ENCODE data around the gene DDX1. TPM values are rescaled to one million over a fixed set of nuclear protein-coding genes. Genes with fewer than 3 reads are reported as not detected.

DDX1 gene
- total RNA-seq, 3 donors from 2014 or later = 70.7 to 96.7 (median 72.4) TPM

DNA sequence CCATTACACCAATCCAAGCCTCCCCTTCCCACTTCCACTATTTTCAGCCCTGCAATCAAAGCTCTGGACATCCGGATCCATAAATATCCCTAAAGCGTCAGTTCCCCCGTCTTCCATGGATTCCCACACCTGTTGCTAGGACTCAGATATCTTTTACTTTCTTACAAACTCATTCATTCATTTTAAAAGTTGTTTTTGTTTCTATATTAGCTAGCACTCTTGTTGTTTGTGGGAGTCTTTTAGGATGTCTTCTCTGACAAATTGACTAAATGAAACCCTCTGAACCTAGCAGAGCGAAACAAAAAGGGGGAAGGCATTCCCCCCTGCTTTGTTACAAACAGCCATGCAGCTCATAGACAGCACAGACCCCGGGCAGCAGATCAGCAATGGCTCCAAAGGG is 21.6 kb upstream of the DDX1 start:
- DNase-seq (no peak), ATAC-seq (no peak)
- H3K4me3 ChIP-seq = no peak overlapping the region
- no peaks in the 10 kb centered on the region for H3K36me3 ChIP-seq (ENCODE audit: low read depth)
- TF ChIP-seq, protein P1, sequence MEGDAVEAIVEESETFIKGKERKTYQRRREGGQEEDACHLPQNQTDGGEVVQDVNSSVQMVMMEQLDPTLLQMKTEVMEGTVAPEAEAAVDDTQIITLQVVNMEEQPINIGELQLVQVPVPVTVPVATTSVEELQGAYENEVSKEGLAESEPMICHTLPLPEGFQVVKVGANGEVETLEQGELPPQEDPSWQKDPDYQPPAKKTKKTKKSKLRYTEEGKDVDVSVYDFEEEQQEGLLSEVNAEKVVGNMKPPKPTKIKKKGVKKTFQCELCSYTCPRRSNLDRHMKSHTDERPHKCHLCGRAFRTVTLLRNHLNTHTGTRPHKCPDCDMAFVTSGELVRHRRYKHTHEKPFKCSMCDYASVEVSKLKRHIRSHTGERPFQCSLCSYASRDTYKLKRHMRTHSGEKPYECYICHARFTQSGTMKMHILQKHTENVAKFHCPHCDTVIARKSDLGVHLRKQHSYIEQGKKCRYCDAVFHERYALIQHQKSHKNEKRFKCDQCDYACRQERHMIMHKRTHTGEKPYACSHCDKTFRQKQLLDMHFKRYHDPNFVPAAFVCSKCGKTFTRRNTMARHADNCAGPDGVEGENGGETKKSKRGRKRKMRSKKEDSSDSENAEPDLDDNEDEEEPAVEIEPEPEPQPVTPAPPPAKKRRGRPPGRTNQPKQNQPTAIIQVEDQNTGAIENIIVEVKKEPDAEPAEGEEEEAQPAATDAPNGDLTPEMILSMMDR (IDR thresholded peaks at IDR 0.05) = no peak
- no peaks in the 10 kb centered on the region for H3K4me1 ChIP-seq (ENCODE audit: low read depth)
- intact Hi-C loops (cut with DNase I, micrococcal nuclease) = no loop called here
- H3K9me3 ChIP-seq = no peaks in the 10 kb centered on the region

DNA sequence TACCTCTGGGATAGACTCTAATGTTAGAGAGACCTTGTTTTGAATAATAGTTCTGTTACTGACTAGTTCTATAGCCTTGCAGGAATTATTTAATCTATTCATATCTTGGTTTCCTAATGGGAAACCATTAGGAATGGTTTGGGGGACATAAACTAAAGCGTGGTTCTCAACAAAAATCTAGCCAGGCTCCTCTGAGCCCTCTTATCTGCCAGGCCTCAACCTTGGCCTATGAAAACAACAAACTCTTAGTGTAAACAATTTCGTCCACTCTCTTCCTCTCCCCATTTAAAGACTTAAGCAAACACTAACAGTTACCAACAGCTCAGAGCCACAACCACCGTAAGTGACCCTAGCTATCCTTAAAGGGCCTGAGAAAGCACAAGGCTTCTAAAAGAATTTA is 19.9 kb upstream of the DDX1 start:
- ATAC-seq (no peak), DNase-seq (no peak)
- Histone ChIP-seq H3K36me3 (ENCODE audit: low read depth) (no peaks in the 10 kb centered on the region), H3K4me3 (no peak overlapping the region), H3K9me3 (no peaks in the 10 kb centered on the region), H3K4me1 (ENCODE audit: low read depth) (no peaks in the 10 kb centered on the region)
- TF ChIP-seq, protein P1 (IDR thresholded peaks at IDR 0.05) = no peak
- intact Hi-C loops (cut with DNase I, micrococcal nuclease) = no loop called here

DNA sequence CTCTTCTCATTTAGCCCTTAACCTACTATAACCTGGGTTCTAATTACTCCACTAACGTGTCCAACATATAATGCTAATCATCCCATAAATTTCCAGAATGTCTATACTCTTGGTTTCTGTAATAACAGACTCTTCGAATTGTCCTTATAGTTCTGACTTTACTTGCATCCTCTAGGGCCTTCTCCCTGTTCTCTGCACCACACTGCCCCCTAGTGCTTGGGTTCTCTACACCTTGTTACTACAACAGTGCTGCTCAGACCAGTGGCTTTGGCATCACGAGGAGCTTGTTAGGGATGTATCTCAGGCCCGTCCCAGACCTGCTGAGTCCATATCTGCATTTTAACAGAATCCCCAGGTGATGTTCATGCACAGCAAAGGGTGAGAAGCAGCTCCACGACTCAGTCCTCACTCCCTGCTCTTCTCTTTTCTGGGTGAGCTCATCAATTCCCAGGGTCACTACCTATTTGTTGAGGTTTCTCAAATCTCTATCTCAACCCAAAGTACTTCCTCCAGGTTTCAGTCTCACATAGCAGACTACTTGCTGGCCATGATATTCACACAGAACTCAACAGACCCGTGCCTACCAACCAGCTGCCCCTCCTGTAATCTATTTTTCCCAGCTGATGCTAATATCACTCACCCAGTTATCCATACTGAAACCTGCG is 14.5 kb upstream of the DDX1 start:
- no peaks in the 10 kb centered on the region for H3K4me1 ChIP-seq (ENCODE audit: low read depth)
- H3K9me3 ChIP-seq = no peaks in the 10 kb centered on the region
- no peak overlapping the region for H3K4me3 ChIP-seq
- ATAC-seq = peak; percentile 96
- DNase-seq = peak in 2 of 3 donors; percentile 79 to 98
- no peaks in the 10 kb centered on the region for H3K36me3 ChIP-seq (ENCODE audit: low read depth)
- TF ChIP-seq, protein P1 (IDR thresholded peaks at IDR 0.05) = peak; percentile 71
- intact Hi-C loops (cut with DNase I, micrococcal nuclease) = no loop called here

DNA sequence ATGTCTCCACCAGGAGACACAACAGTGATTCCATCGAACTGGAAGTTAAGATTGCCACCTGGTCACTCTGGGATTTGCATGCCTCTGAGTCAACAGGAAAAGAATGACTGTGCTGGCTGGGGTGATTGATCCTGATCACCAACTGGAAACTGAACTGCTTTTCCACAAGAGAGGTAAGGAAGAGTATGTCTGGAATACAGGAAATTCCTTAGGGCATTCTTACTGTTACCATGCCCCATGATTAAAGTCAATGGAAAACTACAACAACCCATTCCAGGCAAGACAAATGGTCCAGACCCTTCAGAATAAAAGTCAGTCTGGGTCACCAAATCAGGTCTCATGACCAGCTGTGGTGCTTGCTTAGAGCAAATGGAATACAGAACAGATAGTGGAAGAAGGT is 12.0 kb upstream of the DDX1 start:
- H3K36me3 ChIP-seq (ENCODE audit: low read depth) = no peaks in the 10 kb centered on the region
- intact Hi-C loops (cut with DNase I, micrococcal nuclease) = no loop called here
- TF ChIP-seq, protein P1 (IDR thresholded peaks at IDR 0.05) = no peak

DNA sequence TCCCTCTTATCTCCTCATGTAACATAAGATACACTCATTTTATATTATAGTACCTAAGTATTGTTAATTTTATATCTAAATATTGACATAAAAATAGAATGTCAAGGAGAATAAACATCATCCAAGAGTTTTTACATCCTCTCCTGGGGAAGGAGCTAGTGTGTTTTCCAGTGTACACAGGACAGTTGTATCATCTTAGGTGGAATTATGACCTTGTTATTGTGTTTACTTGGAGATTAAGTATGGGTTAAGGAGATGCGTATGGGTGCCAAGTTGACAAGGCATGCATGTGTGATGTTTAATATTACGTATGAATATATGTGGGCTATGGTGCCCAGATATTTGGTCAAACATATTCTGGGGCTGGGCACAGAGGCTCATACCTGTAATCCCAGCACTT is 11.2 kb upstream of the DDX1 start:
- Histone ChIP-seq H3K36me3 (ENCODE audit: low read depth) (no peaks in the 10 kb centered on the region), H3K4me1 (ENCODE audit: low read depth) (no peaks in the 10 kb centered on the region), H3K9me3 (no peaks in the 10 kb centered on the region), H3K4me3 (no peak overlapping the region)
- ATAC-seq (no peak), DNase-seq (no peak)
- intact Hi-C loops (cut with DNase I, micrococcal nuclease) = no loop called here
- TF ChIP-seq, protein P1 (IDR thresholded peaks at IDR 0.05) = no peak

More for the DNA sequence above, 12.0 kb upstream of the DDX1 start:
- Histone ChIP-seq H3K4me1 (ENCODE audit: low read depth) (no peaks in the 10 kb centered on the region), H3K9me3 (no peaks in the 10 kb centered on the region), H3K4me3 (no peak overlapping the region)
- ATAC-seq (no peak), DNase-seq (no peak)

All from mucosa of descending colon (tissue), 3 donors.